ENCODE data around the gene HYAL3. TPM values are rescaled to one million over a fixed set of nuclear protein-coding genes. Genes with fewer than 3 reads are reported as not detected.

HYAL3 gene
- total and polyA plus RNA-seq, 2 experiments from 2014 or later, result 2.4 to 7.1 TPM

GRCh38 chr3:50299929-50300680 is 900 bp upstream of the HYAL3 start (continued):
- TF ChIP-seq ZNF462 (CRISPR knock-in tag; IDR thresholded peaks at IDR 0.05) (no peak), POLR2AphosphoS5 (IDR thresholded peaks at IDR 0.05; ENCODE audit: low read depth) (no peak), ETS1 (IDR thresholded peaks at IDR 0.05) (no peak), ZNF331 (CRISPR knock-in tag; IDR thresholded peaks at IDR 0.05; ENCODE audit: low read depth) (no peak), CREB1 (CRISPR knock-in tag; IDR thresholded peaks at IDR 0.05; ENCODE audit: low read depth) (no peak), EZH2 (IDR thresholded peaks at IDR 0.05; ENCODE audit: low read depth, unreplicated experiment) (no peak), NANOG (IDR thresholded peaks at IDR 0.05; ENCODE audit: borderline replicate concordance) (no peak), EZH2phosphoT487 (IDR thresholded peaks at IDR 0.05; ENCODE audit: unreplicated experiment) (no peak)

GRCh38 chr3:50299638-50299928 is 378 bp upstream of the HYAL3 start:
- Mint-ChIP-seq H3K9me3 (peaks cover 1% of the 10 kb centered on the region; the same call in 1 of the 3 replicates), H3K36me3 (ENCODE audit: low read depth) (0 out of 3 replicates have a peak, but pooled peaks cover under 1% of the 10 kb centered on the region), H3K4me3 (peak overlapping the region; percentile 98), H3K27me3 (ENCODE audit: insufficient read depth, low read depth, poor library complexity) (peaks cover 23% of the 10 kb centered on the region), H3K4me1 (peaks cover 22% of the 10 kb centered on the region), H3K27ac (peak overlapping the region; percentile 48; the same call in 1 of the 2 replicates)
- Histone ChIP-seq H3K79me2 (replicated peaks; ENCODE audit: insufficient read depth) (no peaks in the 10 kb centered on the region), H2AFZ (peak overlapping the region; percentile 44; the same call in 1 of the 2 replicates), H3K36me3 (ENCODE audit: insufficient read depth) (no peaks in the 10 kb centered on the region), H3K9me2 (ENCODE audit: insufficient read depth) (no peaks in the 10 kb centered on the region), H3K4me2 (peak overlapping the region; percentile 77), H3K27me3 (ENCODE audit: insufficient read depth) (no peaks in the 10 kb centered on the region), H3K4me1 (ENCODE audit: insufficient read depth) (peaks cover 25% of the 10 kb centered on the region), H3K4me3 (peak overlapping the region; percentile 49), H3K27ac (ENCODE audit: low read depth) (peak overlapping the region; percentile 56; the same call in 1 of the 2 replicates), H3F3A (replicated peaks; ENCODE audit: low read depth) (peaks cover 17% of the 10 kb centered on the region), H4K20me1 (replicated peaks; ENCODE audit: insufficient read depth) (no peaks in the 10 kb centered on the region)
- ATAC-seq (no peak; the same call in 2 of the 3 replicates), DNase-seq (ENCODE audit: low spot score) (no peak)
- TF ChIP-seq EZH2 (IDR thresholded peaks at IDR 0.05; ENCODE audit: low read depth, unreplicated experiment) (no peak), ZNF462 (CRISPR knock-in tag; IDR thresholded peaks at IDR 0.05) (no peak)

All from GM23338 (cell line).